ENCODE results near the gene OR2B3. TPM values are rescaled to one million over a fixed set of nuclear protein-coding genes. Genes with fewer than 3 reads are reported as not detected.

OR2B3 gene
- total RNA-seq, 1 donor from 2014 or later, result not detected

- DNase-seq (ENCODE audit: low read depth), result no peak
- TF ChIP-seq, protein P1, sequence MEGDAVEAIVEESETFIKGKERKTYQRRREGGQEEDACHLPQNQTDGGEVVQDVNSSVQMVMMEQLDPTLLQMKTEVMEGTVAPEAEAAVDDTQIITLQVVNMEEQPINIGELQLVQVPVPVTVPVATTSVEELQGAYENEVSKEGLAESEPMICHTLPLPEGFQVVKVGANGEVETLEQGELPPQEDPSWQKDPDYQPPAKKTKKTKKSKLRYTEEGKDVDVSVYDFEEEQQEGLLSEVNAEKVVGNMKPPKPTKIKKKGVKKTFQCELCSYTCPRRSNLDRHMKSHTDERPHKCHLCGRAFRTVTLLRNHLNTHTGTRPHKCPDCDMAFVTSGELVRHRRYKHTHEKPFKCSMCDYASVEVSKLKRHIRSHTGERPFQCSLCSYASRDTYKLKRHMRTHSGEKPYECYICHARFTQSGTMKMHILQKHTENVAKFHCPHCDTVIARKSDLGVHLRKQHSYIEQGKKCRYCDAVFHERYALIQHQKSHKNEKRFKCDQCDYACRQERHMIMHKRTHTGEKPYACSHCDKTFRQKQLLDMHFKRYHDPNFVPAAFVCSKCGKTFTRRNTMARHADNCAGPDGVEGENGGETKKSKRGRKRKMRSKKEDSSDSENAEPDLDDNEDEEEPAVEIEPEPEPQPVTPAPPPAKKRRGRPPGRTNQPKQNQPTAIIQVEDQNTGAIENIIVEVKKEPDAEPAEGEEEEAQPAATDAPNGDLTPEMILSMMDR (conservative IDR thresholded peaks at IDR 0.05; ENCODE audit: low read depth, low read length), result no peak
- H3K4me3 ChIP-seq (ENCODE audit: low read depth, low read length), result no peak within 1 kb of the TSS
These were observed 12.1 kb upstream of the OR2B3 start, which contains the start of gene OR2J1 for GRCh38 chr6:29099190-29099589. Gene OR2J1 (plus strand): TSS chr6:29099490. CDS start chr6:29100943, 1,453 bp downstream.

DNA sequence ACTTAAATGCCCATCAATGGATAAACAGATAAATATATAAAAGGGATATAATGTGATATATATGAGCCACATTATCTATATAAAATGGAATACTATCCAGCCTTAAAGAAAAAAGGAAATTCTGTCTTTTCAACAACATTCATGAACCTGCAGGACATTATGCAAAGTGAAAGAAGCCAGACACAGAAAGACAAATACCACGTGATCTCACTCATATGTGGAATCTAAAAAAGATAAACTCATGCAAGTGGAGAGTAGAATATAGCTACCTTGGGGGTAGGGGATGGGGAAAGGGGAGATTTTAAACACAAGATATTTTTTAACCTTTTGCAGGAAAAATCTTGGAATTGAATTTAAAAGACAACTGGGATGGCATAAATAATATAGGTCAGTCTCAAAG, 10.7 kb upstream of the OR2B3 start:
- TF ChIP-seq, protein P1 (conservative IDR thresholded peaks at IDR 0.05; ENCODE audit: low read depth, low read length), result no peak
- no peak overlapping the region for H3K4me3 ChIP-seq (ENCODE audit: low read depth, low read length)
- no peak for DNase-seq (ENCODE audit: low read depth)

GRCh38 chr6:29092957-29093356, 5.8 kb upstream of the OR2B3 start:
- no peak for DNase-seq (ENCODE audit: low read depth)
- TF ChIP-seq, protein P1 (conservative IDR thresholded peaks at IDR 0.05; ENCODE audit: low read depth, low read length), result no peak
- H3K4me3 ChIP-seq (ENCODE audit: low read depth, low read length), result no peak overlapping the region

DNA sequence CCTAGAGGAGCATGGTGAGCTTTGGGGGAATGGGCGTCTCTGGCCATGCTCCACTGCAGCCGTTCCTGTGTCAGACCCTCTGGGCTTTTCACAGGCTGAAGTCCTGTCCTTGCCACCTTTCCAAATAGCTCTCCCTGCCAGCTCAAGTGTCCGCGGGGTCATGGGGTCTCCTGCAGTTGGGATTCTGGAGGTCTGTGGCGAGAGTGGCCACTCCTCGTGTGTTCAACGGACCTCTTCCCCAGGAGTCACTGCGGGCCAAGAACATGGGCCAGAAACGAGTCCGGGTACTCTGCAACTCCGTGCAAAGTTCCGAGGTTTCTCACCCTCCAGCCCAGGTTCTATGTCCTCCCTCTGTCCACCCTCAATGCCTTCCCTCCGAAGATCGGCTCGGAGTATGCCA, 4.7 kb downstream of the OR2B3 start:
- no peak for DNase-seq (ENCODE audit: low read depth)
- TF ChIP-seq, protein P1 (conservative IDR thresholded peaks at IDR 0.05; ENCODE audit: low read depth, low read length), result no peak
- H3K4me3 ChIP-seq (ENCODE audit: low read depth, low read length), result no peak overlapping the region

DNA sequence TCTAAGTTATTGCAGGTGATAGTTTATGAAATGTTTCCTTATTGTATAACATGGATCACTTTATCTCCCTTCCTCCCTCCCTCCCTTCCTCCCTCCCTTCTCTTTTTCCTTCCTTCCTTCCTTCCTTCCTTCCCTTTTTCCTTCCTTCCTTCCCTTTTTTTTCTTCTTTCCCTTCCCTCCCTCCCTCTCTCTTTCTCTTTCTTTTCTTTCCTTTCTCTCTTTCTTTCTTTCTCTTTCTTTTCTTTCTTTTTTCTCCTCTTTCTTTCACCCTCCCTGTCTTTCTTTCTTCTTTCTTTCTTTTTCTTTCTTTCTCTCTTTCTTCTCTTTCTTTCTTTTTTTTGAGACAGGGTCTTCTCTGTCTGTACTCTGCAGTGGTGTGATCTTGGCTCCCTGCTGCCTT, 5.8 kb downstream of the OR2B3 start:
- TF ChIP-seq, protein P1 (conservative IDR thresholded peaks at IDR 0.05; ENCODE audit: low read depth, low read length), result no peak
- no peak overlapping the region for H3K4me3 ChIP-seq (ENCODE audit: low read depth, low read length)
- DNase-seq (ENCODE audit: low read depth), result no peak

DNA sequence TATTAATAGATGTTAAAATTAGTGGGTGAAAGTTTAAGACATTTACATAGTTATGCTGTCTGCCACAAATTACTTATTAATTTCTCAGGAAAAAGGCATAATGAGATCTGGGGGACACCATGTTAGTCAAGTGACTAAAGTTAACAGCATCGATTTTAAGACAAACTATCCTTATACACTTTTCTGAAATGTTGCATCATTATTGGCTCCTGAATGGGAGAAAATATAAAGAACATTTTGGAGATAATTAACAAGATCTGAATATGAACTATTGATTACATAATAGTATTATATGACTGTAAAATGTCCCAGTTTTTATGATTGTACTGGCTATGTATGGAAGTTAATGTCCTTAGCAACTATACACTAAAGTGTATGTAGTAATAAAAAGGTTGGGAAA, 7.9 kb downstream of the OR2B3 start:
- TF ChIP-seq, protein P1 (conservative IDR thresholded peaks at IDR 0.05; ENCODE audit: low read depth, low read length), result no peak
- no peak overlapping the region for H3K4me3 ChIP-seq (ENCODE audit: low read depth, low read length)
- no peak for DNase-seq (ENCODE audit: low read depth)

Data from epithelial cell of proximal tubule (primary cell).